ENCODE data around the gene TBPL1.

TBPL1 gene

GRCh38 chr6:134005800-134006199 is 52.8 kb downstream of the TBPL1 start:
- DNase-seq (ENCODE audit: low read depth): no peak
- TF ChIP-seq, protein P1, sequence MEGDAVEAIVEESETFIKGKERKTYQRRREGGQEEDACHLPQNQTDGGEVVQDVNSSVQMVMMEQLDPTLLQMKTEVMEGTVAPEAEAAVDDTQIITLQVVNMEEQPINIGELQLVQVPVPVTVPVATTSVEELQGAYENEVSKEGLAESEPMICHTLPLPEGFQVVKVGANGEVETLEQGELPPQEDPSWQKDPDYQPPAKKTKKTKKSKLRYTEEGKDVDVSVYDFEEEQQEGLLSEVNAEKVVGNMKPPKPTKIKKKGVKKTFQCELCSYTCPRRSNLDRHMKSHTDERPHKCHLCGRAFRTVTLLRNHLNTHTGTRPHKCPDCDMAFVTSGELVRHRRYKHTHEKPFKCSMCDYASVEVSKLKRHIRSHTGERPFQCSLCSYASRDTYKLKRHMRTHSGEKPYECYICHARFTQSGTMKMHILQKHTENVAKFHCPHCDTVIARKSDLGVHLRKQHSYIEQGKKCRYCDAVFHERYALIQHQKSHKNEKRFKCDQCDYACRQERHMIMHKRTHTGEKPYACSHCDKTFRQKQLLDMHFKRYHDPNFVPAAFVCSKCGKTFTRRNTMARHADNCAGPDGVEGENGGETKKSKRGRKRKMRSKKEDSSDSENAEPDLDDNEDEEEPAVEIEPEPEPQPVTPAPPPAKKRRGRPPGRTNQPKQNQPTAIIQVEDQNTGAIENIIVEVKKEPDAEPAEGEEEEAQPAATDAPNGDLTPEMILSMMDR (IDR thresholded peaks at IDR 0.05; ENCODE audit: low read depth, low read length, missing control alignments): no peak
- H3K4me3 ChIP-seq (ENCODE audit: low read depth, low read length): no peak overlapping the region

GRCh38 chr6:134007077-134007476 is 54.1 kb downstream of the TBPL1 start:
- no peak for DNase-seq (ENCODE audit: low read depth)
- no peak overlapping the region for H3K4me3 ChIP-seq (ENCODE audit: low read depth, low read length)
- TF ChIP-seq, protein P1 (IDR thresholded peaks at IDR 0.05; ENCODE audit: low read depth, low read length, missing control alignments): no peak

DNA sequence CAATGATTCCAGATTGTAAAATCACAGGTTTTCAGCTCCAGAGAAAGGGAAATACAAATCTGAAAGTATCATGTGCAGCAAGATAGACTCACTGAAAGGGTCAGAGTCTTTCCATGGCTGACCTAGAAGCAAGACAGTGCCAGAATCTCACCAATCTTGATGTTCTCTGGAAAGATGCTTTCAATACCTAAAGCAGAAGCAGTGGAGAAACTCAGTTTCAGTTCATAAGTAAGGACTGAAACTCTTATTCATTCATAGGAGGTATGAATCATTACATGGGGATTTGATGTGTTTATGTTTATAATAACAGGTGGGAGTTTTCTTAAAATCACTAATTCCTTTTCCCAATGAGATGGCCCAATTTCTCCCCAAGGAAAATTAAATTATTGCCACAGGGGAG is 56.9 kb downstream of the TBPL1 start:
- TF ChIP-seq, protein P1 (IDR thresholded peaks at IDR 0.05; ENCODE audit: low read depth, low read length, missing control alignments): no peak
- no peak overlapping the region for H3K4me3 ChIP-seq (ENCODE audit: low read depth, low read length)
- no peak for DNase-seq (ENCODE audit: low read depth)

- DNase-seq (ENCODE audit: low read depth): no peak
- H3K4me3 ChIP-seq (ENCODE audit: low read depth, low read length): no peak overlapping the region
- TF ChIP-seq, protein P1 (IDR thresholded peaks at IDR 0.05; ENCODE audit: low read depth, low read length, missing control alignments): no peak
Observed at GRCh38 chr6:134010400-134010799, 57.4 kb downstream of the TBPL1 start.

- TF ChIP-seq, protein P1 (IDR thresholded peaks at IDR 0.05; ENCODE audit: low read depth, low read length, missing control alignments): no peak
- H3K4me3 ChIP-seq (ENCODE audit: low read depth, low read length): no peak overlapping the region
- DNase-seq (ENCODE audit: low read depth): no peak
Observed at GRCh38 chr6:134010974-134011373, 58.0 kb downstream of the TBPL1 start.

GRCh38 chr6:134014588-134015137 is 61.6 kb downstream of the TBPL1 start:
- H3K4me3 ChIP-seq (ENCODE audit: low read depth, low read length): no peak overlapping the region
- TF ChIP-seq, protein P1 (IDR thresholded peaks at IDR 0.05; ENCODE audit: low read depth, low read length, missing control alignments): no peak
- no peak for DNase-seq (ENCODE audit: low read depth)
